HG02571 (cell line): ENCODE measurements around the gene MRPL2.
"Not testable (repeated sequence)": the region's sequence is repeated elsewhere in the genome, so short reads cannot be mapped to it uniquely, and the experiment has no call there.

Experiments used
- ATAC-seq: cut with Tn5 transposase; IDR thresholded peaks from one replicate; pipeline ENCODE4 v1.9.1; 2021; ENCODE audit warnings: mild to moderate bottlenecking, moderate library complexity; ENCODE audit not compliant: unreplicated experiment

The MRPL2 gene

GRCh38 chr6:43053545-43054205, 5.6 kb downstream of the MRPL2 start, which contains the start of gene CUL7:
Gene CUL7 (minus strand): TSS chr6:43053851. CDS start chr6:43052788, 1,063 bp downstream.
- peak; percentile 91 for ATAC-seq

- ATAC-seq, result peak; percentile 13
These were observed 6.2 kb downstream of the MRPL2 start for GRCh38 chr6:43052842-43053544.

- ATAC-seq, result no peak
These were observed 6.9 kb downstream of the MRPL2 start for GRCh38 chr6:43052225-43052841.

GRCh38 chr6:43050981-43051380, 8.3 kb downstream of the MRPL2 start:
- ATAC-seq, result no peak

- ATAC-seq, result no peak
These were observed 11.2 kb downstream of the MRPL2 start for GRCh38 chr6:43047998-43048397.

- ATAC-seq, result no peak
These were observed 13.8 kb downstream of the MRPL2 start for GRCh38 chr6:43045371-43045930.

- no peak for ATAC-seq
These were observed 15.9 kb downstream of the MRPL2 start for GRCh38 chr6:43043310-43043709.

GRCh38 chr6:43041475-43041874, 17.8 kb downstream of the MRPL2 start:
- not testable (repeated sequence) for ATAC-seq

GRCh38 chr6:43040542-43041257, 18.5 kb downstream of the MRPL2 start:
- ATAC-seq, result no peak

- no peak for ATAC-seq
These were observed 20.5 kb downstream of the MRPL2 start for GRCh38 chr6:43038727-43039126.

- no peak for ATAC-seq
These were observed 21.5 kb downstream of the MRPL2 start for GRCh38 chr6:43037706-43038105.

GRCh38 chr6:43037197-43037596, 22.0 kb downstream of the MRPL2 start:
- ATAC-seq, result no peak

GRCh38 chr6:43036712-43037111, 22.5 kb downstream of the MRPL2 start:
- no peak for ATAC-seq

- no peak for ATAC-seq
These were observed 23.6 kb downstream of the MRPL2 start for GRCh38 chr6:43035495-43036194.

- no peak for ATAC-seq
These were observed 25.1 kb downstream of the MRPL2 start for GRCh38 chr6:43034190-43034525.

GRCh38 chr6:43033496-43034189, 25.6 kb downstream of the MRPL2 start:
- ATAC-seq, result no peak

GRCh38 chr6:43032326-43032725, 26.9 kb downstream of the MRPL2 start:
- ATAC-seq, result no peak

GRCh38 chr6:43029120-43029519, 30.1 kb downstream of the MRPL2 start:
- no peak for ATAC-seq

GRCh38 chr6:43026365-43026764, 32.9 kb downstream of the MRPL2 start:
- ATAC-seq, result no peak

GRCh38 chr6:43024436-43024835, 34.8 kb downstream of the MRPL2 start:
- ATAC-seq, result no peak
